MCF 10A (cell line): Measurements from ENCODE around the gene S100P. TPM values are rescaled to one million over a fixed set of nuclear protein-coding genes. Genes with fewer than 3 reads are reported as not detected.

Experiments
- BruUV-seq: library from RNA; stranded (reverse); fragments of 400-500 nt; replicated peaks from 2 replicates; lab custom pipeline; 2021; lab: Mats Ljungman, UMichigan
- CTCF ChIA-PET: fragments of 300-600 bp; sonication (Branson Sonifier 250); formaldehyde crosslinking; extraction: SDS; loops from one replicate; lab custom pipeline; 2021; ENCODE audit warnings: antibody characterized with exemption, inconsistent platforms; lab: Yijun Ruan, JAX
- POLR2A ChIA-PET: fragments of 300-600, 350-650 bp; sonication (Branson Sonifier 250); formaldehyde crosslinking; extraction: SDS; loops from one replicate; lab custom pipeline; 2020; ENCODE audit warnings: antibody characterized with exemption, inconsistent platforms; lab: Yijun Ruan, JAX
- DNase-seq: peaks from one replicate; pipeline ENCODE4 v3.0.0-alpha.2; 2018; ENCODE audit not compliant: unreplicated experiment
- H3K27ac Mint-ChIP-seq: one replicate; pipeline ENCODE4 v1.8.0; 2022; ENCODE audit warnings: mild to moderate bottlenecking, low read depth, mixed read lengths; ENCODE audit not compliant: unreplicated experiment
- H3K27me3 Mint-ChIP-seq: one replicate; pipeline ENCODE4 v1.8.0; 2022; ENCODE audit warnings: mixed read lengths; ENCODE audit not compliant: insufficient read depth, unreplicated experiment
- H3K36me3 Mint-ChIP-seq: one replicate; pipeline ENCODE4 v1.8.0; 2022; ENCODE audit warnings: mild to moderate bottlenecking, moderate library complexity, mixed read lengths; ENCODE audit not compliant: insufficient read depth, unreplicated experiment
- H3K4me1 Mint-ChIP-seq: one replicate; pipeline ENCODE4 v1.8.0; 2022; ENCODE audit warnings: mixed read lengths; ENCODE audit not compliant: insufficient read depth, unreplicated experiment
- H3K4me3 Mint-ChIP-seq: one replicate; pipeline ENCODE4 v1.8.0; 2022; ENCODE audit warnings: mild to moderate bottlenecking, moderate library complexity, mixed read lengths; ENCODE audit not compliant: unreplicated experiment
- H3K9me3 Mint-ChIP-seq: one replicate; pipeline ENCODE4 v1.8.0; 2022; ENCODE audit warnings: mixed read lengths; ENCODE audit not compliant: unreplicated experiment
- CTCF ChIP-seq: fragments of 200-600 bp; IDR thresholded peaks from one replicate; pipeline ENCODE4 v1.8.0; 2022; ENCODE audit warnings: antibody characterized with exemption, mild to moderate bottlenecking; ENCODE audit not compliant: unreplicated experiment
- intact Hi-C: fragments of 100-400 bp; cut with micrococcal nuclease; formaldehyde crosslinking; loops from 2 replicates; pipeline ENCODE4 v1.14.1; 2022
- total RNA-seq: library from RNA; stranded (reverse); gene quantifications from 2 replicates; pipeline ENCODE4 v1.2.3, GENCODE V29; 2022

The S100P gene
- total RNA-seq, 1 experiment from 2014 or later = 55.6 TPM

DNA sequence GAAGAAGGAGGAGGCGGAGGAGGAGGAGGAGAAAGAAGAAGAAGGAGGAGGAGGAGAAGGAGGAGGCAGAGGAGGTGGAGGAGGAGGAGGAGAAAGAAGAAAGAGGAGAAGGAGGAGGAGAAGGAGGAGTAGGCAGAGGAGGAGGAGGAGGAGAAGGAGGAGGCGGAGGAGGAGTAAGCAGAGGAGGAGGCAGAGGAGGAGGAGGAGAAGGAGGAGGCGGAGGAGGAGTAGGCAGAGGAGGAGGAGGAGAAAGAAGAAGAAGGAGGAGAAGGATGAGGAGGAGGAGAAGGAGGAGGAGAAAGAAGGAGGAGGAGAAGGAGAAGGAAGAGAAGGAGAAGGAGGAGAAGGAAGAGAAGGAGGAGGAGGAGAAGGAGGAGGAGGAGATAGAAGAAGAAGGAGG is 33.2 kb upstream of the S100P start:
- no TSS peak for BruUV-seq
- no peaks in the 10 kb centered on the region for H3K36me3 Mint-ChIP-seq
- ChIA-PET CTCF (interaction anchor here (0.6 to 0.7 kb wide), 2 partner anchors 20 to 99 kb away, joined by 3 to 5 read pairs; no protein-coding TSS in a partner anchor), POLR2A (interaction anchor here (4.4 kb wide), 1 partner anchor 19 kb away, joined by 27 read pairs; the partner anchor contains the start of gene MRFAP1)
- intact Hi-C loops = loop anchor here (10.0 kb wide), 1 partner anchor 116 kb away; no protein-coding TSS in a partner anchor
- H3K4me1 Mint-ChIP-seq = no peaks in the 10 kb centered on the region
- no peaks in the 10 kb centered on the region for H3K27me3 Mint-ChIP-seq
- no peak for TF ChIP-seq CTCF
- H3K4me3 Mint-ChIP-seq = no peak overlapping the region
- H3K9me3 Mint-ChIP-seq = no peaks in the 10 kb centered on the region
- DNase-seq = no peak
- H3K27ac Mint-ChIP-seq = no peak overlapping the region

DNA sequence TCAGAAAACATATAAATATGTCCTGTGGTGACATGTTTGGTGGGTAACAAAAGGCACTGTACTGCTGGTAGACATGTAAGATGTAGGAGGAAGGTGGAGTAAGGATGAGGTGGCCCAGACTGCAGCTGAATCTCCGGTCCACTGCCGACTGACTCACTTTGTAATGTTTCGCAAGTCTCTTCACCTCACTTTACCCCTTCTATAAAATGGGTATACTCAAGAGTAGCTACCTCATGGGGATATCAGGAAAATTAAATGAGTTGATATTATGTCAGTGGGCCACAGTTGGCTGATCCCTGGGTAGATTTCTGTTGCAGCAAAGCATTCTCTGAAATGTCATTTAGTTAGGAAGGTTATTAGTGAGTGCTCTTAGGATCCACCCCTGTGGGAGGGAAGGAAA is 31.1 kb upstream of the S100P start:
- H3K4me3 Mint-ChIP-seq = no peak overlapping the region
- H3K27ac Mint-ChIP-seq = no peak overlapping the region
- H3K4me1 Mint-ChIP-seq = no peaks in the 10 kb centered on the region
- H3K36me3 Mint-ChIP-seq = no peaks in the 10 kb centered on the region
- POLR2A ChIA-PET = interaction anchor here (0.6 to 1.7 kb wide), 4 partner anchors 9 to 48 kb away, joined by 3 to 12 read pairs (median 6); no protein-coding TSS in a partner anchor
- no TSS peak for BruUV-seq
- no peak for TF ChIP-seq CTCF
- no peak for DNase-seq
- H3K27me3 Mint-ChIP-seq = no peaks in the 10 kb centered on the region
- CTCF ChIA-PET = interaction anchor here (0.9 to 1.2 kb wide), 4 partner anchors 11 to 21 kb away, joined by 3 to 4 read pairs (median 3); a partner anchor contains a TSS
- H3K9me3 Mint-ChIP-seq = no peaks in the 10 kb centered on the region
- intact Hi-C loops = loop anchor here (10.0 kb wide), 1 partner anchor 118 kb away; no protein-coding TSS in a partner anchor

GRCh38 chr4:6663596-6664393 is 29.9 kb upstream of the S100P start:
- Mint-ChIP-seq H3K27me3 (no peaks in the 10 kb centered on the region), H3K9me3 (no peaks in the 10 kb centered on the region), H3K4me3 (no peak overlapping the region), H3K27ac (no peak overlapping the region), H3K36me3 (peaks cover 6% of the 10 kb centered on the region), H3K4me1 (no peaks in the 10 kb centered on the region)
- POLR2A ChIA-PET = interaction anchor here (0.6 to 1.7 kb wide), 13 partner anchors 10 to 1246 kb away, joined by 3 to 12 read pairs (median 3); partner anchors contain the start of genes BLOC1S4 and MRFAP1
- BruUV-seq = no TSS peak
- CTCF ChIA-PET = interaction anchor here (0.6 to 1.2 kb wide), 6 partner anchors 10 to 1274 kb away, joined by 3 to 4 read pairs (median 3); a partner anchor contains a TSS
- intact Hi-C loops = loop anchor here (10.0 kb wide), 1 partner anchor 119 kb away; no protein-coding TSS in a partner anchor
- TF ChIP-seq CTCF = no peak
- no peak for DNase-seq

DNA sequence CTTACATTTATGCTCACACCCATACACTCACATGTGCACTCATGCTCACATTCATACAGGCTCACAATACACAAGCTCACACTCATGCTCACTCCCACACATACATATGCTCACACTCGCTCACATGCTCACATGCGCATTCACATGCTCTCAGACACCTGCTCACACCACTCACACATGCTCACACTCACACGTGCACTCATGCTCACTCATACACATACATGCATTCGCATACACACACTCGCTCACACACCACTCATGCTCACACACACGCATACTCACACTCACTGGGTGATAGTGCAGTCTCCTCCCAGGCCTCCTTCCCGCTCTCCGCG is 28.4 kb upstream of the S100P start:
- Mint-ChIP-seq H3K27ac (no peak overlapping the region), H3K4me3 (no peak overlapping the region), H3K27me3 (no peaks in the 10 kb centered on the region), H3K4me1 (no peaks in the 10 kb centered on the region), H3K9me3 (no peaks in the 10 kb centered on the region), H3K36me3 (peaks cover 9% of the 10 kb centered on the region)
- no peak for DNase-seq
- no peak for TF ChIP-seq CTCF
- POLR2A ChIA-PET = interaction anchor here (0.7 to 1.2 kb wide), 2 partner anchors 8 to 11 kb away, joined by 4 to 7 read pairs; a partner anchor contains a TSS
- intact Hi-C loops = loop anchor here (10.0 kb wide), 1 partner anchor 120 kb away; no protein-coding TSS in a partner anchor
- BruUV-seq = no TSS peak
- CTCF ChIA-PET = interaction anchor here (0.6 to 1.1 kb wide), 2 partner anchors 9 to 51 kb away, joined by 5 to 6 read pairs; no protein-coding TSS in a partner anchor
